WTC11 (cell line): ENCODE measurements around the gene KIF17. TPM values are rescaled to one million over a fixed set of nuclear protein-coding genes. Genes with fewer than 3 reads are reported as not detected.

Experiments
- ATAC-seq: fragments of 200-7000 bp; cut with Tn5 transposase; 2 replicates; pipeline ENCODE4 v1.10.0; 2021; ENCODE audit warnings: mild to moderate bottlenecking, moderate library complexity
- CTCF ChIA-PET: fragments of 300-600 bp; sonication (Branson Sonifier 250); formaldehyde crosslinking; loops from one replicate; lab custom pipeline; 2021; ENCODE audit warnings: antibody characterized with exemption; lab: Charles Lee
- POLR2A ChIA-PET: fragments of 350-600 bp; sonication (Branson Sonifier 250); formaldehyde crosslinking; loops from one replicate; lab custom pipeline; 2021; ENCODE audit warnings: antibody characterized with exemption; lab: Charles Lee
- DNase-seq: peaks from one replicate; pipeline ENCODE4 v3.0.0; 2021; ENCODE audit warnings: low spot score
- H3K27ac Mint-ChIP-seq: 2 replicates; pipeline ENCODE4 v1.8.0; 2021; ENCODE audit warnings: mixed read lengths
- H3K27me3 Mint-ChIP-seq: 2 replicates; pipeline ENCODE4 v1.8.0; 2021; ENCODE audit warnings: low read depth, mild to moderate bottlenecking, moderate library complexity, mixed read lengths
- H3K36me3 Mint-ChIP-seq: 2 replicates; pipeline ENCODE4 v1.8.0; 2021; ENCODE audit warnings: mixed read lengths
- H3K4me1 Mint-ChIP-seq: 2 replicates; pipeline ENCODE4 v1.8.0; 2022; ENCODE audit warnings: mixed read lengths
- H3K4me3 Mint-ChIP-seq: 2 replicates; pipeline ENCODE4 v1.8.0; 2021; ENCODE audit warnings: mild to moderate bottlenecking, moderate library complexity, mixed read lengths
- H3K9me3 Mint-ChIP-seq: 2 replicates; pipeline ENCODE4 v1.8.0; 2021; ENCODE audit warnings: mixed read lengths
- ETV6 ChIP-seq: sonication (generic); formaldehyde crosslinking; IDR thresholded peaks from 2 replicates; pipeline ENCODE4 v1.8.1; 2022; ENCODE audit warnings: mild to moderate bottlenecking, missing genetic modification reagents
- MYBL2 ChIP-seq: sonication (generic); formaldehyde crosslinking; IDR thresholded peaks from 2 replicates; pipeline ENCODE4 v1.8.1; 2023; ENCODE audit warnings: mild to moderate bottlenecking, moderate library complexity, missing genetic modification reagents
- NR2C2 ChIP-seq: sonication (generic); formaldehyde crosslinking; IDR thresholded peaks from 2 replicates; pipeline ENCODE4 v1.8.0; 2022; ENCODE audit warnings: mild to moderate bottlenecking, missing genetic modification reagents
- PRRX2 ChIP-seq: fragments of 250-450 bp; sonication (Bioruptor Pico); IDR thresholded peaks from 2 replicates; pipeline ENCODE4 v1.8.0; 2021; ENCODE audit warnings: mild to moderate bottlenecking
- SOX15 ChIP-seq: fragments of 250-450 bp; sonication (Bioruptor Pico); IDR thresholded peaks from 2 replicates; pipeline ENCODE4 v1.9.0; 2021; ENCODE audit warnings: mild to moderate bottlenecking
- TCF7 ChIP-seq: sonication (generic); formaldehyde crosslinking; IDR thresholded peaks from 2 replicates; pipeline ENCODE4 v1.8.0; 2022; ENCODE audit warnings: mild to moderate bottlenecking, low read depth, missing genetic modification reagents, moderate library complexity
- ZNF121 ChIP-seq: sonication (generic); formaldehyde crosslinking; IDR thresholded peaks from 2 replicates; pipeline ENCODE4 v1.8.0; 2023; ENCODE audit warnings: missing genetic modification reagents
- ZNF416 ChIP-seq: fragments of 250-450 bp; sonication (Bioruptor Pico); IDR thresholded peaks from 2 replicates; pipeline ENCODE4 v1.9.0; 2021; ENCODE audit warnings: mild to moderate bottlenecking, inconsistent platforms
- total RNA-seq: library from RNA; stranded (reverse); gene quantifications from 3 replicates; pipeline ENCODE4 v1.2.3, GENCODE V29; 2021
- TF ChIP-seq, protein P1 (sequence below): sonication (generic); formaldehyde crosslinking; IDR thresholded peaks from 2 replicates; pipeline ENCODE4 v1.8.0; 2023; ENCODE audit warnings: missing genetic modification reagents
- TF ChIP-seq, protein P2 (sequence below): sonication (generic); formaldehyde crosslinking; IDR thresholded peaks from 2 replicates; pipeline ENCODE4 v1.8.1; 2022; ENCODE audit warnings: low read depth, missing genetic modification reagents, borderline replicate concordance
- TF ChIP-seq, protein P3 (sequence below): sonication (generic); formaldehyde crosslinking; IDR thresholded peaks from 2 replicates; pipeline ENCODE4 v1.8.1; 2023; ENCODE audit warnings: mild to moderate bottlenecking, missing genetic modification reagents, borderline replicate concordance
- TF ChIP-seq, protein P4 (sequence below): sonication (generic); formaldehyde crosslinking; IDR thresholded peaks from 2 replicates; pipeline ENCODE4 v1.8.0; 2023; ENCODE audit warnings: missing genetic modification reagents, mild to moderate bottlenecking, borderline replicate concordance
- TF ChIP-seq, protein P5 (sequence below): sonication (generic); formaldehyde crosslinking; IDR thresholded peaks from 2 replicates; pipeline ENCODE4 v1.8.1; 2022; ENCODE audit warnings: low read depth, mild to moderate bottlenecking, moderate library complexity, missing genetic modification reagents, borderline replicate concordance

KIF17 gene
- total RNA-seq, 1 experiment from 2014 or later = 8.1 TPM

DNA sequence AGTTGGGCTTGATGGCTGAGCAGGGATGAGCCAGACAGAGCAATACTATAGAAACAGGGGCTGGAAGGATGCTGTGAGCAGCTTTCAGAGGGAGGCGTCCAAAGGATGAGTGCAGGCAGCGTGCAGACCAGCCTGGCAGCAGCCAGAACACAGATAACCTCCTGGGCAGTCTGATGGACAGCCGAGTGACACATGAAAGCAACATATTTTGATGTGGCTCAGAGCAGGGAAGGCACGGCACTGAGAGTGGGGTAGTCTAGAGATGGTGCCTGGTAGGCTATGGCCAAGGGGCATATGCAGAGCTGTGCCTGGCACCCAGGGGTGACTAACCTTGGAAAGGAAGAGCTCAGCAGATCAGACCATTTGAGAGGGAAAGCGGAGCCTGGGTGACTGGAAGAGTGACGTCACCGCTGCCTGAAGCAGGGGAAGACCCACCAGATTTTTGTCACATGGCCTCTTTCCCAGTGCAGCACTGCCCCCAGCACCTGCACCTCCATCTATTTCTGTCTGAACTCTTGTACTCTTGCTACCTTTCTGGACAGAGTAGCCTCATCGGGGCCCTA lies 80.9 kb downstream of the KIF17 start:
- H3K36me3 Mint-ChIP-seq = peaks cover 6% of the 10 kb centered on the region; the same call in 1 of the 2 replicates
- TF ChIP-seq ZNF416 (CRISPR knock-in tag) (no peak), NR2C2 (CRISPR knock-in tag) (no peak), SOX15 (CRISPR knock-in tag) (no peak), MYBL2 (CRISPR knock-in tag) (no peak), PRRX2 (no peak), ETV6 (CRISPR knock-in tag) (no peak), ZNF121 (CRISPR knock-in tag) (no peak), TCF7 (no peak)
- TF ChIP-seq, protein P1, sequence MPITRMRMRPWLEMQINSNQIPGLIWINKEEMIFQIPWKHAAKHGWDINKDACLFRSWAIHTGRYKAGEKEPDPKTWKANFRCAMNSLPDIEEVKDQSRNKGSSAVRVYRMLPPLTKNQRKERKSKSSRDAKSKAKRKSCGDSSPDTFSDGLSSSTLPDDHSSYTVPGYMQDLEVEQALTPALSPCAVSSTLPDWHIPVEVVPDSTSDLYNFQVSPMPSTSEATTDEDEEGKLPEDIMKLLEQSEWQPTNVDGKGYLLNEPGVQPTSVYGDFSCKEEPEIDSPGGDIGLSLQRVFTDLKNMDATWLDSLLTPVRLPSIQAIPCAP = no peak
- TF ChIP-seq, protein P2, sequence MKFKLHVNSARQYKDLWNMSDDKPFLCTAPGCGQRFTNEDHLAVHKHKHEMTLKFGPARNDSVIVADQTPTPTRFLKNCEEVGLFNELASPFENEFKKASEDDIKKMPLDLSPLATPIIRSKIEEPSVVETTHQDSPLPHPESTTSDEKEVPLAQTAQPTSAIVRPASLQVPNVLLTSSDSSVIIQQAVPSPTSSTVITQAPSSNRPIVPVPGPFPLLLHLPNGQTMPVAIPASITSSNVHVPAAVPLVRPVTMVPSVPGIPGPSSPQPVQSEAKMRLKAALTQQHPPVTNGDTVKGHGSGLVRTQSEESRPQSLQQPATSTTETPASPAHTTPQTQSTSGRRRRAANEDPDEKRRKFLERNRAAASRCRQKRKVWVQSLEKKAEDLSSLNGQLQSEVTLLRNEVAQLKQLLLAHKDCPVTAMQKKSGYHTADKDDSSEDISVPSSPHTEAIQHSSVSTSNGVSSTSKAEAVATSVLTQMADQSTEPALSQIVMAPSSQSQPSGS = no peak
- TF ChIP-seq, protein P3, sequence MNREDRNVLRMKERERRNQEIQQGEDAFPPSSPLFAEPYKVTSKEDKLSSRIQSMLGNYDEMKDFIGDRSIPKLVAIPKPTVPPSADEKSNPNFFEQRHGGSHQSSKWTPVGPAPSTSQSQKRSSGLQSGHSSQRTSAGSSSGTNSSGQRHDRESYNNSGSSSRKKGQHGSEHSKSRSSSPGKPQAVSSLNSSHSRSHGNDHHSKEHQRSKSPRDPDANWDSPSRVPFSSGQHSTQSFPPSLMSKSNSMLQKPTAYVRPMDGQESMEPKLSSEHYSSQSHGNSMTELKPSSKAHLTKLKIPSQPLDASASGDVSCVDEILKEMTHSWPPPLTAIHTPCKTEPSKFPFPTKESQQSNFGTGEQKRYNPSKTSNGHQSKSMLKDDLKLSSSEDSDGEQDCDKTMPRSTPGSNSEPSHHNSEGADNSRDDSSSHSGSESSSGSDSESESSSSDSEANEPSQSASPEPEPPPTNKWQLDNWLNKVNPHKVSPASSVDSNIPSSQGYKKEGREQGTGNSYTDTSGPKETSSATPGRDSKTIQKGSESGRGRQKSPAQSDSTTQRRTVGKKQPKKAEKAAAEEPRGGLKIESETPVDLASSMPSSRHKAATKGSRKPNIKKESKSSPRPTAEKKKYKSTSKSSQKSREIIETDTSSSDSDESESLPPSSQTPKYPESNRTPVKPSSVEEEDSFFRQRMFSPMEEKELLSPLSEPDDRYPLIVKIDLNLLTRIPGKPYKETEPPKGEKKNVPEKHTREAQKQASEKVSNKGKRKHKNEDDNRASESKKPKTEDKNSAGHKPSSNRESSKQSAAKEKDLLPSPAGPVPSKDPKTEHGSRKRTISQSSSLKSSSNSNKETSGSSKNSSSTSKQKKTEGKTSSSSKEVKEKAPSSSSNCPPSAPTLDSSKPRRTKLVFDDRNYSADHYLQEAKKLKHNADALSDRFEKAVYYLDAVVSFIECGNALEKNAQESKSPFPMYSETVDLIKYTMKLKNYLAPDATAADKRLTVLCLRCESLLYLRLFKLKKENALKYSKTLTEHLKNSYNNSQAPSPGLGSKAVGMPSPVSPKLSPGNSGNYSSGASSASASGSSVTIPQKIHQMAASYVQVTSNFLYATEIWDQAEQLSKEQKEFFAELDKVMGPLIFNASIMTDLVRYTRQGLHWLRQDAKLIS (CRISPR knock-in tag) = no peak
- TF ChIP-seq, protein P4, sequence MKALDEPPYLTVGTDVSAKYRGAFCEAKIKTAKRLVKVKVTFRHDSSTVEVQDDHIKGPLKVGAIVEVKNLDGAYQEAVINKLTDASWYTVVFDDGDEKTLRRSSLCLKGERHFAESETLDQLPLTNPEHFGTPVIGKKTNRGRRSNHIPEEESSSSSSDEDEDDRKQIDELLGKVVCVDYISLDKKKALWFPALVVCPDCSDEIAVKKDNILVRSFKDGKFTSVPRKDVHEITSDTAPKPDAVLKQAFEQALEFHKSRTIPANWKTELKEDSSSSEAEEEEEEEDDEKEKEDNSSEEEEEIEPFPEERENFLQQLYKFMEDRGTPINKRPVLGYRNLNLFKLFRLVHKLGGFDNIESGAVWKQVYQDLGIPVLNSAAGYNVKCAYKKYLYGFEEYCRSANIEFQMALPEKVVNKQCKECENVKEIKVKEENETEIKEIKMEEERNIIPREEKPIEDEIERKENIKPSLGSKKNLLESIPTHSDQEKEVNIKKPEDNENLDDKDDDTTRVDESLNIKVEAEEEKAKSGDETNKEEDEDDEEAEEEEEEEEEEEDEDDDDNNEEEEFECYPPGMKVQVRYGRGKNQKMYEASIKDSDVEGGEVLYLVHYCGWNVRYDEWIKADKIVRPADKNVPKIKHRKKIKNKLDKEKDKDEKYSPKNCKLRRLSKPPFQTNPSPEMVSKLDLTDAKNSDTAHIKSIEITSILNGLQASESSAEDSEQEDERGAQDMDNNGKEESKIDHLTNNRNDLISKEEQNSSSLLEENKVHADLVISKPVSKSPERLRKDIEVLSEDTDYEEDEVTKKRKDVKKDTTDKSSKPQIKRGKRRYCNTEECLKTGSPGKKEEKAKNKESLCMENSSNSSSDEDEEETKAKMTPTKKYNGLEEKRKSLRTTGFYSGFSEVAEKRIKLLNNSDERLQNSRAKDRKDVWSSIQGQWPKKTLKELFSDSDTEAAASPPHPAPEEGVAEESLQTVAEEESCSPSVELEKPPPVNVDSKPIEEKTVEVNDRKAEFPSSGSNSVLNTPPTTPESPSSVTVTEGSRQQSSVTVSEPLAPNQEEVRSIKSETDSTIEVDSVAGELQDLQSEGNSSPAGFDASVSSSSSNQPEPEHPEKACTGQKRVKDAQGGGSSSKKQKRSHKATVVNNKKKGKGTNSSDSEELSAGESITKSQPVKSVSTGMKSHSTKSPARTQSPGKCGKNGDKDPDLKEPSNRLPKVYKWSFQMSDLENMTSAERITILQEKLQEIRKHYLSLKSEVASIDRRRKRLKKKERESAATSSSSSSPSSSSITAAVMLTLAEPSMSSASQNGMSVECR (CRISPR knock-in tag) = no peak
- TF ChIP-seq, protein P5, sequence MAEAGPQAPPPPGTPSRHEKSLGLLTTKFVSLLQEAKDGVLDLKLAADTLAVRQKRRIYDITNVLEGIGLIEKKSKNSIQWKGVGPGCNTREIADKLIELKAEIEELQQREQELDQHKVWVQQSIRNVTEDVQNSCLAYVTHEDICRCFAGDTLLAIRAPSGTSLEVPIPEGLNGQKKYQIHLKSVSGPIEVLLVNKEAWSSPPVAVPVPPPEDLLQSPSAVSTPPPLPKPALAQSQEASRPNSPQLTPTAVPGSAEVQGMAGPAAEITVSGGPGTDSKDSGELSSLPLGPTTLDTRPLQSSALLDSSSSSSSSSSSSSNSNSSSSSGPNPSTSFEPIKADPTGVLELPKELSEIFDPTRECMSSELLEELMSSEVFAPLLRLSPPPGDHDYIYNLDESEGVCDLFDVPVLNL (CRISPR knock-in tag) = no peak
- TF ChIP-seq, all 79 proteins: peak for 0

More for the DNA sequence above, 80.9 kb downstream of the KIF17 start:
- H3K27me3 Mint-ChIP-seq = peaks cover 6% of the 10 kb centered on the region; the same call in 1 of the 2 replicates
- POLR2A ChIA-PET = no interaction called here
- ATAC-seq = no peak
- H3K4me3 Mint-ChIP-seq = no peak overlapping the region
- no peaks in the 10 kb centered on the region for H3K9me3 Mint-ChIP-seq
- CTCF ChIA-PET = interaction anchor here (1.3 to 1.8 kb wide), 2 partner anchors 24 to 62 kb away, joined by 4 to 6 read pairs; partner anchors contain the start of gene DDOST
- peaks cover 19% of the 10 kb centered on the region for H3K4me1 Mint-ChIP-seq
- H3K27ac Mint-ChIP-seq = no peak overlapping the region
- no peak for DNase-seq
